Measurements from ENCODE around the gene TKT. TPM values are rescaled to one million over a fixed set of nuclear protein-coding genes. Genes with fewer than 3 reads are reported as not detected.

Gene TKT
- total RNA-seq, 1 donor = 265 TPM

DNA sequence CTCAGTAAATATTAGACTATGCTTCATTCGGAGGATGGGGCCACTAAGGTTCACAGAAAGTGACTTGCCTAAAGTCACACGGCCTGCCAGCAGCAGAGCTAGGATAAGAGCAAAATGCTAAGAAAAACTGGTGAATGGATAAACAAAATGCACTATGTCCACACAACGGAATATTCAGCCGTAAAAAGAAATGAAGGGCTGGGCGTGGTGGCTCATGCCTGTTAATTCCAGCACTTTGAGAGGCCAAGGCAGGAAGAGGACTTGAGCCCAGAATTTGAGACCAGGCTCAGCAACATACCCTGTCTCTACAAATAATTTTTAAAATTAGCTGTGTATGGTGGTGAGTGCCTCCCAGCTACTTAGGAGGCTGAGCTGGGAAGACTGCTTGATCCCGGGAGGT lies 7.7 kb downstream of the TKT start:
- H3K4me3 ChIP-seq (ENCODE audit: low read depth, low read length) = no peak overlapping the region
- DNase-seq (ENCODE audit: low read depth) = no peak
- TF ChIP-seq, protein P1, sequence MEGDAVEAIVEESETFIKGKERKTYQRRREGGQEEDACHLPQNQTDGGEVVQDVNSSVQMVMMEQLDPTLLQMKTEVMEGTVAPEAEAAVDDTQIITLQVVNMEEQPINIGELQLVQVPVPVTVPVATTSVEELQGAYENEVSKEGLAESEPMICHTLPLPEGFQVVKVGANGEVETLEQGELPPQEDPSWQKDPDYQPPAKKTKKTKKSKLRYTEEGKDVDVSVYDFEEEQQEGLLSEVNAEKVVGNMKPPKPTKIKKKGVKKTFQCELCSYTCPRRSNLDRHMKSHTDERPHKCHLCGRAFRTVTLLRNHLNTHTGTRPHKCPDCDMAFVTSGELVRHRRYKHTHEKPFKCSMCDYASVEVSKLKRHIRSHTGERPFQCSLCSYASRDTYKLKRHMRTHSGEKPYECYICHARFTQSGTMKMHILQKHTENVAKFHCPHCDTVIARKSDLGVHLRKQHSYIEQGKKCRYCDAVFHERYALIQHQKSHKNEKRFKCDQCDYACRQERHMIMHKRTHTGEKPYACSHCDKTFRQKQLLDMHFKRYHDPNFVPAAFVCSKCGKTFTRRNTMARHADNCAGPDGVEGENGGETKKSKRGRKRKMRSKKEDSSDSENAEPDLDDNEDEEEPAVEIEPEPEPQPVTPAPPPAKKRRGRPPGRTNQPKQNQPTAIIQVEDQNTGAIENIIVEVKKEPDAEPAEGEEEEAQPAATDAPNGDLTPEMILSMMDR (IDR thresholded peaks at IDR 0.05; ENCODE audit: insufficient read depth, low read length) = no peak

DNA sequence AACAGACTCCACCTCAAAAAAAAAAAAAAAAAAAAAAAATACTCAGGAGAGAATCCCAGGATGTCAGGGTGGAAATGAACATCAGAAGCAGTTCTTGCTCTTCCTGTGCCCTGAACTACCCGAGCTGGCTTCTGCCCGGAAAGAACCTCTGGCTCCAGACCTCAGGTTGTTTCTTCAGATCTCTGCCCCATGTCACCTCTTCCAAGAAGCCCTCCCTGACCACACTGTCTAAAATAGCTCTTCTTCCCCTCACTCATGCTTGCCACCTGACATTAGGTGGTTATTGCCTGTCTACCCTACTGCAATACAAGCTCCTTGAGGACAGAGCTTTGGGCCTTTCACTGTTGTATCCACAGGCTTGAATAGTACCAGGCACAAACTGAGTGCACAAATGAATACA lies 8.2 kb downstream of the TKT start:
- TF ChIP-seq, protein P1 (IDR thresholded peaks at IDR 0.05; ENCODE audit: insufficient read depth, low read length) = no peak
- no peak overlapping the region for H3K4me3 ChIP-seq (ENCODE audit: low read depth, low read length)
- DNase-seq (ENCODE audit: low read depth) = no peak

DNA sequence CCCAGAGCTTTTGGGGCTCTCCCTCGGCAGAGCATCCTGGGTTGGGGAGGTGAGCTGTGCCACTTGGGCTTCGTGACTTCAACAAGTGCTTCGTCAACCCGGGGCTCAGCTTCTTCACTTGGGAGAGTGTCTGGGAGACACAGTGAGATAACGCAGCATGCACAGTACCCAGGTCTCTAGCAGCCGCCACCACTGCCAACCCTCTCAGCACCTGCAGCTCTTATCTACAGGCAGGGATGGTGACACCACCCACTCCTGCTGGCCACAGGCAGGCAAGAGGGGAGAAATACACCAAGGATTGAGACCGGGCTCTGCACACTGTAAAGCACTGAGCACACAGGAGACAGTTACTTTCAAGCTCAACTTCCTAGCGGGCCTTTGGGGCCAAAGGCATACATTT lies 11.6 kb downstream of the TKT start:
- no peak for DNase-seq (ENCODE audit: low read depth)
- no peak overlapping the region for H3K4me3 ChIP-seq (ENCODE audit: low read depth, low read length)

GRCh38 chr3:53243785-53244184 lies 12.0 kb downstream of the TKT start:
- no peak overlapping the region for H3K4me3 ChIP-seq (ENCODE audit: low read depth, low read length)
- TF ChIP-seq, protein P1 (IDR thresholded peaks at IDR 0.05; ENCODE audit: insufficient read depth, low read length) = no peak
- no peak for DNase-seq (ENCODE audit: low read depth)

More for the DNA sequence above, 11.6 kb downstream of the TKT start:
- TF ChIP-seq, protein P1 (IDR thresholded peaks at IDR 0.05; ENCODE audit: insufficient read depth, low read length) = no peak

DNA sequence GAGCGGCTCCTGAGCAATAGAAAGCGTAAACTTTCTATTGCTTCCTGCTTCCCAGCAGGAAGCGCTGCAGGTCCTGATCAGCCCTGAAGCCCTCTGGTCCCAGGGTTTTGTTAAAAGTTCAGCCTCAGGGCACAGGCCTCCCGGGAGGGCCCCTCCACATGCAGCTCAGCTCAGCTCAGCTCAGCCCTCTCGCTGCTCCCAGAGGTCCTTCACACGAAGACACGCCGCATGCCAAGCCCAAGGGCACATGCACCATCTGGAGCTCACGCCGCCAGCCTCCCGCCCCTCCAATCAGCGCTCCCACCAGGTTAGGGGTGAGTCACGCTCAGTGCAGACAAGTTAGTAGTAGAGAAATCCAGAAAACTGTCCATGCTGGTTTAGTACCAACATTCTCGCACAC lies 12.7 kb downstream of the TKT start:
- TF ChIP-seq, protein P1 (IDR thresholded peaks at IDR 0.05; ENCODE audit: insufficient read depth, low read length) = no peak
- H3K4me3 ChIP-seq (ENCODE audit: low read depth, low read length) = no peak overlapping the region
- DNase-seq (ENCODE audit: low read depth) = peak; percentile 61

DNA sequence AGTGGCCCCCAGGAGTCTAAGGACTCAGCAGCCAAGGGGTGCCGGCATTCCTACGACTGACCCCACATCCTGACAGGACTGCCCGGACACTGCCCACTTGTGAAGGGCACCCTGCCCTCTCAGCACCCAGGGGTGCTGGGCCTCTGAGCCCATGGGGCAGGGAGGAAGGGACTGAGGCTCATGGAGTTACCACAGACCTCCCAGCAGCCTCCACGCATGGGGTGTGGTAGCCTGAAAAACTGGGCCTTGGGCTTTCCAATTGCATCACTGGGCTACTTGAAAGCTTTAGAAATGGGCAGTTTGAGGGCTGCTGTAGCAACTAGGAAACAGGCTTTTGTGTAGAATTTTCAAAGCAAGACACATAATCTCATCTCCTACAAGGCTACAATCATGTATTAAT lies 13.2 kb downstream of the TKT start:
- DNase-seq (ENCODE audit: low read depth) = peak; percentile 62
- no peak overlapping the region for H3K4me3 ChIP-seq (ENCODE audit: low read depth, low read length)
- TF ChIP-seq, protein P1 (IDR thresholded peaks at IDR 0.05; ENCODE audit: insufficient read depth, low read length) = no peak

DNA sequence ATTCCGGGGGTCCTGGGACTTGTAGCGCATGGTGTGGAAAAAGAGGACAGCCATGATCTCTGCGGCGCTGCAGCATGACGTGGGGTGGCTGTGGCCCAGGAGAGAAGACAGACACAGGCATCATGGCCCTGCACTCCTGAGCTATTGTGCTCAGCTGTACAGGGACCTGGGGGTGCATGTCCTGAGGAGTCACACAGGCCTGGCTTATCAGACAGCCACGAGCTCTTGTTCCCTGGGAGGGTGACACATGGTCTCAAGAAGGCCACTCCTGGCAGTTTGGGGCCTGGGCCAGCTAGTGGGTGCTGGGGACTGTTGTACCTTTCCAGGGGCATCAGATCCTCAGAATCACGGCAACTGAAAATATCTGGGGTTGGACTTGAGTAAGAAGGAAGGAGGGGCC lies 13.7 kb downstream of the TKT start:
- DNase-seq (ENCODE audit: low read depth) = no peak
- H3K4me3 ChIP-seq (ENCODE audit: low read depth, low read length) = no peak overlapping the region
- TF ChIP-seq, protein P1 (IDR thresholded peaks at IDR 0.05; ENCODE audit: insufficient read depth, low read length) = no peak

Data from fibroblast of the aortic adventitia (primary cell).